Measurements from ENCODE around the gene MXI1. TPM values are rescaled to one million over a fixed set of nuclear protein-coding genes. Genes with fewer than 3 reads are reported as not detected.
A peak's percentile ranks its signal among the peaks of the same experiment; 100 is the strongest.

Gene MXI1
- total RNA-seq, 1 experiment from 2014 or later = 19.5 TPM

GRCh38 chr10:110323503-110323902 is 116.1 kb downstream of the MXI1 start:
- POLR2A ChIA-PET = interaction anchor here (0.5 to 1.8 kb wide), 6 partner anchors 11 to 225 kb away, joined by 3 to 4 read pairs (median 3); no protein-coding TSS in a partner anchor
- no peak overlapping the region for H3K27ac Mint-ChIP-seq (ENCODE audit: low read depth, unreplicated experiment)

DNA sequence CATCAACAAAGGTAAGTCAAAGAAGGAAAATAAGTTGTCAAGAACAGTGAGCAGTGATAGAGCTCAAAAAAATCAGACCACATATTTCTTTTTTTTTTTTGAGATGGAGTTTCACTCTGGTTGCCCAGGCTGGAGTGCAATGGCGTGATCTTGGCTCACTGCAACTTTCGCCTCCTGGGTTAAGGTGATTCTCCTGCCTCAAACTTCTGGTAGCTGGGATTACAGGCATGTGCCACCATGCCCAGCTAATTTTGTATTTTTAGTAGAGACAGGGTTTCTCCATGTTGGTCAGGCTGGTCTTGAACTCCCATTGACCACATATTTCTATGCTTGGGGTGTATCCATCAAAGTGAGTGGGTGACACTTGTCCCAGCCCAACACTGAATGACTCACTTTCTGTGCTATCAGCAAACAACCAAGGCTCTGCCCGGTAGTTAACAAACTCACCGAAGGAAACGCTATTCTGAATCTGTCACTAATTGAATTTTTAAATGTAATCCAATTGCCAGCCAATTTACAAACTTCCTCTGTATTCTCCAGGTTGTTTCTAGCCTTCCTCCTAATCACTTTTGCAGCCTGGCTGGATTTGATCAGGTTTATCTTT is 116.9 kb downstream of the MXI1 start:
- no peaks in the 10 kb centered on the region for H3K36me3 Mint-ChIP-seq (ENCODE audit: insufficient read depth, unreplicated experiment)
- CTCF ChIA-PET = interaction anchor here (1.2 to 1.8 kb wide), 6 partner anchors 9 to 276 kb away, joined by 3 to 7 read pairs (median 4); no protein-coding TSS in a partner anchor
- H3K27me3 Mint-ChIP-seq (ENCODE audit: insufficient read depth, unreplicated experiment) = no peaks in the 10 kb centered on the region
- no TSS peak for BruUV-seq (replicated peaks)
- POLR2A ChIA-PET = interaction anchor here (0.8 to 1.3 kb wide), 3 partner anchors 21 to 225 kb away, joined by 3 read pairs; no protein-coding TSS in a partner anchor
- H3K27ac Mint-ChIP-seq (ENCODE audit: low read depth, unreplicated experiment) = no peak overlapping the region
- intact Hi-C loops (cut with micrococcal nuclease) = no loop called here
- no peaks in the 10 kb centered on the region for H3K9me3 Mint-ChIP-seq (ENCODE audit: unreplicated experiment)
- peaks cover 20% of the 10 kb centered on the region for H3K4me1 Mint-ChIP-seq (ENCODE audit: insufficient read depth, unreplicated experiment)
- H3K4me3 Mint-ChIP-seq (ENCODE audit: unreplicated experiment) = no peak overlapping the region
- TF ChIP-seq, protein P1, sequence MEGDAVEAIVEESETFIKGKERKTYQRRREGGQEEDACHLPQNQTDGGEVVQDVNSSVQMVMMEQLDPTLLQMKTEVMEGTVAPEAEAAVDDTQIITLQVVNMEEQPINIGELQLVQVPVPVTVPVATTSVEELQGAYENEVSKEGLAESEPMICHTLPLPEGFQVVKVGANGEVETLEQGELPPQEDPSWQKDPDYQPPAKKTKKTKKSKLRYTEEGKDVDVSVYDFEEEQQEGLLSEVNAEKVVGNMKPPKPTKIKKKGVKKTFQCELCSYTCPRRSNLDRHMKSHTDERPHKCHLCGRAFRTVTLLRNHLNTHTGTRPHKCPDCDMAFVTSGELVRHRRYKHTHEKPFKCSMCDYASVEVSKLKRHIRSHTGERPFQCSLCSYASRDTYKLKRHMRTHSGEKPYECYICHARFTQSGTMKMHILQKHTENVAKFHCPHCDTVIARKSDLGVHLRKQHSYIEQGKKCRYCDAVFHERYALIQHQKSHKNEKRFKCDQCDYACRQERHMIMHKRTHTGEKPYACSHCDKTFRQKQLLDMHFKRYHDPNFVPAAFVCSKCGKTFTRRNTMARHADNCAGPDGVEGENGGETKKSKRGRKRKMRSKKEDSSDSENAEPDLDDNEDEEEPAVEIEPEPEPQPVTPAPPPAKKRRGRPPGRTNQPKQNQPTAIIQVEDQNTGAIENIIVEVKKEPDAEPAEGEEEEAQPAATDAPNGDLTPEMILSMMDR (IDR thresholded peaks at IDR 0.05; ENCODE audit: unreplicated experiment) = no peak
- DNase-seq (ENCODE audit: unreplicated experiment) = no peak

More at GRCh38 chr10:110323503-110323902, 116.1 kb downstream of the MXI1 start:
- DNase-seq (ENCODE audit: unreplicated experiment) = peak; percentile 49
- Mint-ChIP-seq H3K9me3 (ENCODE audit: unreplicated experiment) (no peaks in the 10 kb centered on the region), H3K27me3 (ENCODE audit: insufficient read depth, unreplicated experiment) (no peaks in the 10 kb centered on the region), H3K4me1 (ENCODE audit: insufficient read depth, unreplicated experiment) (peaks cover 20% of the 10 kb centered on the region), H3K4me3 (ENCODE audit: unreplicated experiment) (no peak overlapping the region), H3K36me3 (ENCODE audit: insufficient read depth, unreplicated experiment) (no peaks in the 10 kb centered on the region)
- intact Hi-C loops (cut with micrococcal nuclease) = no loop called here
- CTCF ChIA-PET = interaction anchor here (0.6 to 1.8 kb wide), 12 partner anchors 9 to 277 kb away, joined by 3 to 8 read pairs (median 4); no protein-coding TSS in a partner anchor
- no TSS peak for BruUV-seq (replicated peaks)
- TF ChIP-seq, protein P1 (IDR thresholded peaks at IDR 0.05; ENCODE audit: unreplicated experiment) = no peak

DNA sequence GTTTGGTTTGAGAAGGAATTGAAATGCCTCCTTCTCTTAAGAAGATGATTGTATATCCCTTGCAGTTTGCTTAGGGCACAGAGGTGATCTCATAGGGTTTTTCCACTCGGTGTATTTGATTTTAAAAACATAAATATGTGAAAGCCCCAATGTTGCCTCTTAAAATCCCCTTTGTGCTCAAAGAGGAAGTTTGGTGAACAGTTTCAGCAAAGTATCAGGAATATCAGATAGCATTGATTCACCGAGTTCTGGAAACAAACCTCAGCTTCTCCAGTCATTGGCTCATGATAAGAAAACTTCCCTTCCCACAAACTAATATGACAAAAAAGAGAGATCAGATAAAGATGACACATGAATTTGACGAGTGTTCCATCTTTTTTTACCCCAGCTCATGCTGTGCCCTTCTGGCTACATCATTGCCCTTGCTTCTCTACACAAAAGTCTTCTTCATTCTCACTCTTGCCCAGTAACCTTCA is 117.4 kb downstream of the MXI1 start:
- DNase-seq (ENCODE audit: unreplicated experiment) = no peak
- Mint-ChIP-seq H3K4me3 (ENCODE audit: unreplicated experiment) (no peak overlapping the region), H3K4me1 (ENCODE audit: insufficient read depth, unreplicated experiment) (peaks cover 20% of the 10 kb centered on the region), H3K9me3 (ENCODE audit: unreplicated experiment) (peaks cover under 1% of the 10 kb centered on the region), H3K27me3 (ENCODE audit: insufficient read depth, unreplicated experiment) (no peaks in the 10 kb centered on the region), H3K36me3 (ENCODE audit: insufficient read depth, unreplicated experiment) (no peaks in the 10 kb centered on the region), H3K27ac (ENCODE audit: low read depth, unreplicated experiment) (no peak overlapping the region)
- intact Hi-C loops (cut with micrococcal nuclease) = no loop called here
- ChIA-PET POLR2A (interaction anchor here (0.8 kb wide), 1 partner anchor 176 kb away, joined by 3 read pairs; no protein-coding TSS in a partner anchor), CTCF (interaction anchor here (0.6 to 1.4 kb wide), 5 partner anchors 47 to 1983 kb away, joined by 3 to 5 read pairs (median 3); no protein-coding TSS in a partner anchor)
- BruUV-seq (replicated peaks) = no TSS peak
- TF ChIP-seq, protein P1 (IDR thresholded peaks at IDR 0.05; ENCODE audit: unreplicated experiment) = no peak

DNA sequence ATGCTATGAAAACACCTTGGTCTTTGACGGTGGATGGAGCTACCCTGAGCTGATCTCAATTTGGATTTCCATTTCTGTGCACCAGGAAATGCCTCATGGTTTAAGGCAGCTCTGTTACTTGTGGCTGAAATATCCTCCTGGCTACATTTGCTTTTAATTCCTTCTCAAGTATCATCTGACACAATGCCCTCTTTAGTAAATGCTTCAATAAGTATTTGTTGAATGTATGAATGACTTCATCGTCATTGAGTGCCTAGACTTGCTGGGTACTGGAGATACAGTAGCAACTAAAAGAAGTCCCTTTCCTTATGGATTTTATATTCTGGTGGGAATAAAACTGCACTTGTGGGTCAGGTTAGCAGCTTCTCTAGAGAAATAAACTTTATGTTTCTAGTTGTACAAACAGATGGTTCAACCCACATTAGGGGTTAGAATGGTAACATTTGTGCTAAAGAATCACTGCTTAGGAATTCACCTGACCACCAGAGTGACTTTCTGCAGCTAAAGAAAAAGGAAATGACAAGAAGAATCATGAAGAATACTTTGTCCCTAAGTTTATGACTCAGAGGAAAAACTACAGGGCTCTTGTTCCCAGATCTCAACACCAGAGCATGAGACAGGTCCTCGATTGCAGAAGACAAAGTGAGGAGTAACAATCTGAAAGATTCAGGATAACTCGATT is 119.1 kb downstream of the MXI1 start:
- H3K4me1 Mint-ChIP-seq (ENCODE audit: insufficient read depth, unreplicated experiment) = peaks cover 20% of the 10 kb centered on the region
- no peaks in the 10 kb centered on the region for H3K36me3 Mint-ChIP-seq (ENCODE audit: insufficient read depth, unreplicated experiment)
- no peak overlapping the region for H3K4me3 Mint-ChIP-seq (ENCODE audit: unreplicated experiment)
- no TSS peak for BruUV-seq (replicated peaks)
- no peaks in the 10 kb centered on the region for H3K27me3 Mint-ChIP-seq (ENCODE audit: insufficient read depth, unreplicated experiment)
- peaks cover 14% of the 10 kb centered on the region for H3K9me3 Mint-ChIP-seq (ENCODE audit: unreplicated experiment)
- ChIA-PET POLR2A (interaction anchor here (0.6 to 1.5 kb wide), 4 partner anchors 12 to 192 kb away, joined by 3 to 6 read pairs (median 4); no protein-coding TSS in a partner anchor), CTCF (interaction anchor here (0.6 to 1.5 kb wide), 4 partner anchors 16 to 220 kb away, joined by 3 to 6 read pairs (median 3); no protein-coding TSS in a partner anchor)
- peak; percentile 38 for DNase-seq (ENCODE audit: unreplicated experiment)
- peak overlapping the region; percentile 9 for H3K27ac Mint-ChIP-seq (ENCODE audit: low read depth, unreplicated experiment)
- TF ChIP-seq, protein P1 (IDR thresholded peaks at IDR 0.05; ENCODE audit: unreplicated experiment) = no peak
- intact Hi-C loops (cut with micrococcal nuclease) = no loop called here

Data from MCF 10A (cell line).